HG02884 (cell line): Measurements from ENCODE around the gene PRDM10.
"Not testable (repeated sequence)": the region's sequence is repeated elsewhere in the genome, so short reads cannot be mapped to it uniquely, and the experiment has no call there.

ENCODE experiments used
- ATAC-seq: cut with Tn5 transposase; IDR thresholded peaks from one replicate; pipeline ENCODE4 v1.9.1; 2021; ENCODE audit warnings: mild to moderate bottlenecking, moderate library complexity; ENCODE audit not compliant: unreplicated experiment

PRDM10 gene

GRCh38 chr11:129905402-129905801 is 97.2 kb downstream of the PRDM10 start:
- ATAC-seq = no peak

- ATAC-seq = no peak
Measured at GRCh38 chr11:129896062-129896461, 106.6 kb downstream of the PRDM10 start.

GRCh38 chr11:129895126-129896041 is 107.3 kb downstream of the PRDM10 start, which contains the start of gene NFRKB:
NFRKB (minus strand) TSS chr11:129895578; CDS start chr11:129892849, 2,729 bp downstream.
- peak; percentile 91 for ATAC-seq

GRCh38 chr11:129894278-129895125 is 108.1 kb downstream of the PRDM10 start:
- ATAC-seq = peak; percentile 16

GRCh38 chr11:129888451-129888850 is 114.2 kb downstream of the PRDM10 start:
- ATAC-seq = no peak

GRCh38 chr11:129885381-129885780 is 117.3 kb downstream of the PRDM10 start:
- ATAC-seq = no peak

GRCh38 chr11:129884581-129884980 is 118.1 kb downstream of the PRDM10 start:
- ATAC-seq = no peak

- ATAC-seq = peak; percentile 82
Measured at GRCh38 chr11:129881570-129882170, 121.0 kb downstream of the PRDM10 start.

- ATAC-seq = no peak
Measured at GRCh38 chr11:129880311-129880710, 122.3 kb downstream of the PRDM10 start.

GRCh38 chr11:129871914-129872313 is 130.7 kb downstream of the PRDM10 start:
- ATAC-seq = no peak

- ATAC-seq = not testable (repeated sequence)
Measured at GRCh38 chr11:129868626-129869025, 134.0 kb downstream of the PRDM10 start.

- no peak for ATAC-seq
Measured at GRCh38 chr11:129866311-129866710, 136.3 kb downstream of the PRDM10 start.

- no peak for ATAC-seq
Measured at GRCh38 chr11:129865701-129866100, 136.9 kb downstream of the PRDM10 start.

- no peak for ATAC-seq
Measured at GRCh38 chr11:129864811-129865210, 137.8 kb downstream of the PRDM10 start.

- no peak for ATAC-seq
Measured at GRCh38 chr11:129861702-129862522, 140.7 kb downstream of the PRDM10 start.

- no peak for ATAC-seq
Measured at GRCh38 chr11:129856036-129856435, 146.6 kb downstream of the PRDM10 start.

- ATAC-seq = no peak
Measured at GRCh38 chr11:129855086-129855485, 147.5 kb downstream of the PRDM10 start.

GRCh38 chr11:129854232-129854805 is 148.3 kb downstream of the PRDM10 start:
- ATAC-seq = no peak

GRCh38 chr11:129853518-129854231 is 149.0 kb downstream of the PRDM10 start:
- no peak for ATAC-seq
